ENCODE results near the gene SP140L.

DNA sequence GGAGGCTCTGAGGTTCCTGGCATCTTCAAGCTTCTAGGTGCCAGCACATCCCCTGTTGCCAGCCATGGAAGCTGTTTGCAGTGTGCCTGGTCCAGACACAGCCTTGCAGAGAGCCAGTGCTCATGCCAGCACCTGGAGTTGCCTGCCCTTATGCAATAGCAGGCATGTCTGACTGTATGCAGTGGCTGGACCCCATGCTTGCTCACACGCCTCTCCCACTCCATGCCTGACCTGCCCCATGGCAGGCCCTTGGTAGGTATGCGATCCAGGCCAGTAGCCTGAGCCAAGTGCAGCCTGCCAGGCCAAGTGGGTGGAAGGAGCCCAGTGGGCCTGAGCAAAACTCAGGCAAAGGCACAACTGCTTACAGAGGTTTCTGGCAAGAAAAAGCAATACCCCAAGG is 19.5 kb upstream of the SP140L start:
- TF ChIP-seq CEBPB (IDR thresholded peaks at IDR 0.05) (no peak), CREB1 (IDR thresholded peaks at IDR 0.05; ENCODE audit: low read depth) (no peak), REST (IDR thresholded peaks at IDR 0.05; ENCODE audit: low read depth) (no peak), ZBTB7A (IDR thresholded peaks at IDR 0.05; ENCODE audit: low read depth) (no peak), NFIC (IDR thresholded peaks at IDR 0.05) (no peak), MAX (IDR thresholded peaks at IDR 0.05) (no peak), YY1 (IDR thresholded peaks at IDR 0.05; ENCODE audit: low read depth) (no peak), RAD21 (IDR thresholded peaks at IDR 0.05; ENCODE audit: low read depth) (no peak)
